HG02571 (cell line): Measurements from ENCODE around the gene PLEKHM1.

ENCODE experiments used
- ATAC-seq: cut with Tn5 transposase; IDR thresholded peaks from one replicate; pipeline ENCODE4 v1.9.1; 2021; ENCODE audit warnings: mild to moderate bottlenecking, moderate library complexity; ENCODE audit not compliant: unreplicated experiment

The PLEKHM1 gene

GRCh38 chr17:45404870-45405249, 85.7 kb downstream of the PLEKHM1 start:
- ATAC-seq, result no peak

GRCh38 chr17:45403906-45404490, 86.5 kb downstream of the PLEKHM1 start:
- ATAC-seq, result no peak

- no peak for ATAC-seq
These were observed 87.6 kb downstream of the PLEKHM1 start for GRCh38 chr17:45402916-45403315.

- no peak for ATAC-seq
These were observed 91.7 kb downstream of the PLEKHM1 start for GRCh38 chr17:45398800-45399199.

GRCh38 chr17:45397796-45398195, 92.7 kb downstream of the PLEKHM1 start:
- ATAC-seq, result no peak

GRCh38 chr17:45396496-45397205, 93.9 kb downstream of the PLEKHM1 start:
- no peak for ATAC-seq

GRCh38 chr17:45395569-45396415, 94.7 kb downstream of the PLEKHM1 start:
- no peak for ATAC-seq

GRCh38 chr17:45394913-45395568, 95.5 kb downstream of the PLEKHM1 start:
- ATAC-seq, result no peak

- ATAC-seq, result no peak
These were observed 96.0 kb downstream of the PLEKHM1 start for GRCh38 chr17:45394564-45394912.

GRCh38 chr17:45394091-45394490, 96.4 kb downstream of the PLEKHM1 start:
- no peak for ATAC-seq

GRCh38 chr17:45393411-45393810, 97.1 kb downstream of the PLEKHM1 start:
- no peak for ATAC-seq

- ATAC-seq, result no peak
These were observed 98.6 kb downstream of the PLEKHM1 start for GRCh38 chr17:45391918-45392317.

GRCh38 chr17:45391291-45391690, 99.2 kb downstream of the PLEKHM1 start:
- no peak for ATAC-seq

- ATAC-seq, result no peak
These were observed 101.2 kb downstream of the PLEKHM1 start for GRCh38 chr17:45389354-45389753.

GRCh38 chr17:45388604-45389325, 101.8 kb downstream of the PLEKHM1 start:
- ATAC-seq, result no peak

GRCh38 chr17:45387739-45388138, 102.8 kb downstream of the PLEKHM1 start:
- ATAC-seq, result no peak

GRCh38 chr17:45386178-45386577, 104.3 kb downstream of the PLEKHM1 start:
- ATAC-seq, result no peak
